T-helper 9 cell (primary cell): Measurements from ENCODE around the gene CCNH.

Experiments used
- DNase-seq: peaks from one replicate; pipeline ENCODE4 v3.0.0-alpha.2; 2020

CCNH gene

GRCh38 chr5:87401626-87402025 lies 11.1 kb downstream of the CCNH start:
- no peak for DNase-seq

- no peak for DNase-seq
Measured at GRCh38 chr5:87400305-87400899, 12.3 kb downstream of the CCNH start.

DNA sequence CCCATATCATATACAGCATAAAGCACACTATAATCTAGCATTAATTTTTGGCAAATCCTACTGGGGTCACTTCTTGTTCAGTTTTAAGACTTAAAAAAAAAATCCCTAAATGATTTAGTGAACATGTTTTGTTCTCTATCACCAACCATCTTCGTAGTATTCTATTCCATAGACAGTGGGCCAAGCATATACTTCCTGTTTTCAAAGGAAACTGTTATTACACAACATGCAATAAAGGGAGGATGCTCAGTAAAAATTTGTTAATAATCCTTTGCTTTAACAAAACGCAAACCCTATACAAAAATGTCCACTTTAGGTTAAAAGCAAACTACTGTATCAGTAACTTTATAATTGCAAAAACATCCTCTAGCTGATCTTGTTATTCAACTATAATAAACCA lies 13.0 kb downstream of the CCNH start:
- DNase-seq: no peak

DNA sequence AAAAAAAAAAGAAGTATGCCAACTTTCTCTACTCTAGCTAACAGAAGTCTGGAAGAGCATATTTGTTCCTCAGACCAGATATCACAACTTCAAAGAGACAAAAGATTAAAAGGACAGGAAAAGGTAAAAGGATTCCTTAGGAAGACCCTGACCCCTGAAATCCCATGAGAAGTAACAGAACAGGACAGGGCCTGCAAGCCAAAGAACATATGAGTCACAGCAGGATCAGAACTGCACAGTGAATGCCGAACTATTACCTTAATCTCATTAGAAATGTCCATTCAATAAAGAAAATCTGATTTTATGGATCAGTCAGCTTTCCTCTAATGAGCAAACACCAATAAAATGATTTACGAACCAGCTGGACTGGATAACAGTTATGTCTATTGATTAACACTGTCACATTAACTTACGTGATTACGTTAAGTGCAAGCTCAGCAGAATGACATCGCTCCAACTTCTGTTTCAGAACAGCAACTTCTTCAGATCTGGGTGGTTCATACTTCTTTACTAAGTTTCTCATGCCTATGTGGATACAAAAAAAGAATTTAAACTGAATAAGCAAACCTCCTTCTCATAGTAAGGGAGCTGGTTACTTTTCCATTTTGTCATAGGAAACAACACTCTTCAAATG lies 13.6 kb downstream of the CCNH start:
- DNase-seq: no peak

GRCh38 chr5:87394411-87395165 lies 18.1 kb downstream of the CCNH start:
- no peak for DNase-seq

- no peak for DNase-seq
Measured at GRCh38 chr5:87393331-87393730, 19.4 kb downstream of the CCNH start.

DNA sequence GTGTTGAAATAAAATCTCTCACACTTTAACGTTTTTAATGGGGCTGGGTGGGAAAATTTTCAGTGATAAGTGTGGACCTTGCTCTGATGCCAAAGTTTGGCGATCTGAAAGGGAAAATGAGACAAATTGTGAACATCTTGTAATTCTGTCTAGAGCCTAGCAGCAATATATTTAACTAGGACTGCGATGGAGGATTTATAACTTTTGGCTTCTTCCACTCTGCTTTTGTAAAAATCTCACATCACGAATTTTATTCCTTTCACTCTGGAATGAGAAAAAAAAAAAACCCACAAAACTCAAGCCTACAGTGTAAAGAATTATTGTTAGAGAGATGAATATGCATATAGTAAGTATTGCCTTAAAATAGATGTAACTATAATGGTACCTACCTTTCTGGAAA lies 19.9 kb downstream of the CCNH start:
- no peak for DNase-seq

GRCh38 chr5:87392170-87392569 lies 20.6 kb downstream of the CCNH start:
- no peak for DNase-seq

DNA sequence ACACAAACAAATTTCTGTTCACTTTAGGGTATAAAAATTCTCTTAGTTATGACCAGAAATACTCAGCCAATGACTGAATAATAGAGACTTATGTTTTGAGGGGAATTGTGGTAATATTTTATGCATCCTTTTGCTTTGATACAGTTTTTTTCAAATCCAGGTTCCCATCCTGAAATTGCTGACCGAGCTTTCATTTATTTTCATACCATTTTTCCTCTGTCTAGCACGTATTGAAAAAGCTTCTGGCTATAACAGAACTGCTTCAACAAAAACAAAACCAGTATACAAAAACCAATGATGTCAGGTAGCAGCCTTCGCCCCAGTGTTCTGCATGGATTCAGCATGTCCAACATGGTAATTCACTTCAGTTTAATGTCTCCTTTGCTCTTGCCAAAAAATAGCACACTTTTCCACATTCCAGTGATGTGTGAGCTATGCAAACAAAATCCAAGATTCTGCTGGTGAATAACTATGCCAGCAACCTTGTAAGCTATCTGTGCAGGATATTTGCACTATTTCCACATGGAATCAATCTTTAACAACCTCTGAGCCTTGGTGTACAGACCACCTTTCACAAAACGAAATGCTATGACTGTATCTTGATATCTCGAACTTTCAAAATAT lies 22.0 kb downstream of the CCNH start:
- DNase-seq: no peak

GRCh38 chr5:87390075-87390474 lies 22.7 kb downstream of the CCNH start:
- no peak for DNase-seq

- DNase-seq: no peak
Measured at GRCh38 chr5:87389296-87390034, 23.3 kb downstream of the CCNH start.

DNA sequence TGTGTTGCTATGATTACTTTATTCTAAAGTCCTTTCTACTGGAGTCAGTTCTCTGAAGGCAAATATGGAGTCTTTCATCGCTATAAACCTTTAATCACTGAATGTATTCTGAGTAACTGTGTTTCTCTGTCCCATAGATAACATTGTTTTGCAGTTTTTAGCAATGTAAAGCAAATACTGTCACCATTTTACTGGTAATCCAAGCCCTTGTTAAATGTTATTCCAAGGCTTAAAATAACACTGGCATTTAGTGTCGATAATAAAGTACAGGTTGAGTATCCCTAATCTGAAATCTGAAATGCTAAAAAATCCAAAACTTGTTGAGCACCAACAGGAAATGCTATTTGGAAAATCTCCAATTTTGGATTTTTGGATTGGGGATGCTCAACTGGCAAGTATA lies 24.6 kb downstream of the CCNH start:
- DNase-seq: no peak

DNA sequence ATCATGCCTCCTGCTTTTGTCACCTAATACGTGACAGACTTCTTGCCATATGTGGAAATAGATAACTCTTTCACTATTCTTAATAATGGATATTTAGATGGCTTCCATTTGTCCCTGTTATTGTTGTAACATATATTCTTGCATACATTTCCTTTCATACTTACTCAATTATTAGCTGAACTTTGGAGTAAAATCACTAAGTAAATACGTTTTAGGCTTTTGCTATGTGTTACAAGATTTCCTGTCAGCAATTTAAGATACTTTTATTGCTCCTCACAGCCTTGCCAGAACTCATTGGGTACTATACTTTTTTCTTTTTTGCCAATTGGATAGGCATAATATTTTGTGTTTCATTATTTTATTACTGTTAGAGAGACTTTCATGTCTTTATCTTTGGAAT lies 26.9 kb downstream of the CCNH start:
- DNase-seq: no peak

- DNase-seq: no peak
Measured at GRCh38 chr5:87383216-87383615, 29.5 kb downstream of the CCNH start.

DNA sequence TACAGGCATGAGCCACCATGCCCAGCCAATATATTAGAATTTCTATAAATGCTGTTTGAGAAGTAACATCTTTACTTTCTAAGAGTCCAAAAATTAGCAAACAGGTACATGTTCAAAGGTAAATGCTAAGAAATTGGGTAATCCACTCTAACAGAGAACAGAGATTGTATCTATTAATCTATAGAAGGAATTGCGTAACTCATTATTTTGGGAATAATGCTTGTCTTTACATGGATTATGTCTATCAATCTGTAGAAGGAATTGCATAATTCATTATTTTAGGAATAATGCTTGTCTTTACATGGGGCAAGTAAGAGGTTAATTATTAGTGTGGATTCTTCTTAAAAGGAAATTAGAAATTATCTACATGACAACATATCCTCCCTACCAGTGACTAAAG lies 30.5 kb downstream of the CCNH start:
- DNase-seq: no peak

DNA sequence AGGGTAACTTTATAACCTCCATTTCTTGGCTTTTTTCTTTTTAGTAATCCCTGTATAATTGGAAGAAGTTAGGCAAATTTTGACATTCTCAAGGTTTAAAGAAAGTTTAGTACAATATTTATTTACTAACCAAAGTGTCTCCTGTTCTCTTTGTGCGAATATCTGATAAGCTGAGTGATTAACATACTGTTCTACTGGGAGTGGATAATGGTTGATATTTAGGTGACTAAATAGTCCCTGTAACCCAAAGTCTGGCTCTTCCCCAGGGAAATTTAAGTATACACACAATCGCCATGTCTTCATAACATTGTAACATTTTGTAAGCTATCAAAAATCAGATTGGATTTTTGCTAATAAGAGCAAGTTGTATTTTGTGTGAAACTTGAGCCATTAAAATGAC lies 40.0 kb downstream of the CCNH start:
- DNase-seq: no peak

GRCh38 chr5:87369431-87369830 lies 43.3 kb downstream of the CCNH start:
- no peak for DNase-seq

- DNase-seq: no peak
Measured at GRCh38 chr5:87368601-87369000, 44.1 kb downstream of the CCNH start.

GRCh38 chr5:87367243-87367642 lies 45.5 kb downstream of the CCNH start:
- no peak for DNase-seq

DNA sequence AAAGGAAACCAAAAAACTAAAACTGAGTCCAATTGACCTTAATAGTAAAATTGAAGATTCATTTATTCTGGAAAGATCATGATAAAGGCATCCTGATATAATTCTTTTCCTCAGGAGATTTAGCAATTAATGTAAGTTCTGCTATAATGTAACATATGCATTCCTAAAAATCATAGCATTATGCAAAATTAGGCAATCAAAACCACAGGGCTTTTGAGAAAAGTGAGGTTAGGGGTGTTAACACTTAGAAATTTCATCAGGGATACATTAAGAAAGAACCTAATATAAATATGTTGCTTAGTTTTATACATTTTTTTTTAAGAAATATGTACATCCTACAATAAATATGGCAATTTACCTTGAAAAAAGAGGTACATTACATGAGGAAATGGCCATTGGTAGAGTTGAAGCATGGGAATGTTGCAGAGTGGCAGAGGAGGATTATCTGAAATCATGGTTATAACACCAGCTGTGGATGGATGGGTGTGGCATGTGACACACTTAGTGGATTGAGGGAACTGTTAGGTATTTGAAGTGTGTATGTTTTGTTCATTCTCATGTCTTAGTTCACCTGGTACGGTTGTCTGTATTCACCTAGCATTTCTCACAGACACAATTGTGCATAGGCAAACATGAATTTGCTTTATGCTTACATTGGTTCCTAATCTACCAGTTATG lies 51.1 kb downstream of the CCNH start:
- no peak for DNase-seq

DNA sequence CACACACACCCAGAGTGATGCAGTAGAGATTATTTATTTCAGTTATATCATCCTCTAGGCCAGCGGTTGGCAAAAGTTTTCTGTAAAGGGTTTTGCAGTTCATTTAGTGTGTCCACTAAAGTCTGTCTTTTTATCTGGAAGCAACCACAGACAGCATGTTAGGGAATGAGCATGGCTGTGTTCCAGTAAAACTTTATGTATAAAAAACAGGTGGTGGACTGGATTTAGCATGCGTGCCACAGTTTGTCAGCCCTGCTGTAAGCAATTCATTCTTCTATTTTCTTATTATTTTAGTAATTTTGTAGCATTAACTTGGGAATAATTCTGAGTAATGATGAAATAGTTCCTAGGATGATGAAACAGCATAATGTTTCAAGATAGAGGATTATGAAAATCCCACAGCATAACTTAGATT lies 51.7 kb downstream of the CCNH start:
- no peak for DNase-seq

- DNase-seq: no peak
Measured at GRCh38 chr5:87360132-87360531, 52.6 kb downstream of the CCNH start.

DNA sequence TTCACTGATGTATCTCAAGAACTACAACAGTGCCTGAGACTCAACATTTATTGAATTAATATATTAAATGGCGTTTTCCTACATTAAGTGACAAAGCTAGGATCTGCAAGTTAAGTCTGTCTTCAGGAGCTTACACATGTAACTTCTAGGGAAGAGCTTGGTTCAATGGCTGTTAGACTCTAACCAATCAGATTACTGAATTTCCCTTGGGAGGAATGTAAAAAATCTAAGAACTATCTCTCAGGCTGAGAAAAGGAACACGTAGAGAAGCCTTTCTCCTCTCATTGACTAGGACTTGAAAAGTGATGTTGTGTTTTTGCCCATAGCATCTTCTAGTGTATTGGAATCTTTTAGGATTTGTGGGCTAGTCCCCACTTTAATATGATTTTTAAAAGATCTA lies 53.6 kb downstream of the CCNH start:
- no peak for DNase-seq
